22Rv1 (cell line): ENCODE measurements around the gene HCFC2.

ENCODE experiments used
- CTCF ChIP-seq: fragments of 450-650 bp; IDR thresholded peaks from 2 replicates; pipeline ENCODE4 v1.5.1; 2017; ENCODE audit warnings: mild to moderate bottlenecking
- ZFX ChIP-seq: fragments of 450-650 bp; IDR thresholded peaks from 2 replicates; pipeline ENCODE4 v1.6.1; 2017; ENCODE audit warnings: antibody characterized with exemption, borderline replicate concordance

GRCh38 chr12:104064031-104064841 is at the start of gene HCFC2:
- TF ChIP-seq CTCF (peak; percentile 4; the same call in 1 of the 2 replicates), ZFX (no peak)
